Colonic mucosa (tissue), 4 donors: ENCODE data around the gene CELA1. TPM values are rescaled to one million over a fixed set of nuclear protein-coding genes. Genes with fewer than 3 reads are reported as not detected.
"Not testable (repeated sequence)": the region's sequence is repeated elsewhere in the genome, so short reads cannot be mapped to it uniquely, and the experiment has no call there.

Experiments used
- DNase-seq: peaks from one replicate; pipeline ENCODE4 v3.0.0-alpha.2; 2020
- H3K27ac ChIP-seq: fragments of 200-600 bp; one replicate; pipeline ENCODE4 v1.8.0; 2021
- H3K27me3 ChIP-seq: fragments of 200-600 bp; one replicate; pipeline ENCODE4 v1.8.0; 2021
- H3K36me3 ChIP-seq: fragments of 200-600 bp; one replicate; pipeline ENCODE4 v1.8.0; 2021
- H3K4me1 ChIP-seq: fragments of 200-600 bp; one replicate; pipeline ENCODE4 v1.8.0; 2021; ENCODE audit warnings: mild to moderate bottlenecking
- H3K4me3 ChIP-seq: fragments of 200-600 bp; one replicate; pipeline ENCODE4 v1.8.0; 2021
- H3K9ac ChIP-seq, 2 donors: one replicate each; pipeline ENCODE4 v1.7.0; 2013; ENCODE audit warnings: control low read depth in 2 of 2, low read depth in 2 of 2, low read length in 2 of 2
- H3K9me3 ChIP-seq: fragments of 200-600 bp; one replicate; pipeline ENCODE4 v1.8.0; 2021
- CTCF ChIP-seq: fragments of 200-600 bp; IDR thresholded peaks from one replicate; pipeline ENCODE4 v1.8.0; 2022; ENCODE audit warnings: antibody characterized with exemption, mild to moderate bottlenecking
- intact Hi-C: fragments of 100-400 bp; cut with DNase I; formaldehyde crosslinking; loops from one replicate; pipeline ENCODE4 v1.14.1; 2022
- total RNA-seq, 2 donors: library from RNA; stranded (reverse); fragmentation: NEBNext Ultra II Directional in 1 of 2; extraction: Animal tissue kit (Norgen Biotek cat#: 25700) in 1 of 2; gene quantifications; one replicate each; pipeline ENCODE4 v1.2.1, GENCODE V29; 2021
- donor health status: healthy.
- donor health status: DM: no; HTN: no; CAD: no.
- donor health status: DM: no; HTN: no; CAD: no.

CELA1 gene
- total RNA-seq, 2 donors from 2014 or later = not detected

GRCh38 chr12:51291603-51292513 lies 54.6 kb downstream of the CELA1 start:
- H3K36me3 ChIP-seq, H3K9ac ChIP-seq, H3K27me3 ChIP-seq, H3K4me1 ChIP-seq, H3K4me3 ChIP-seq, intact Hi-C loops, H3K9me3 ChIP-seq: not testable (repeated sequence)
- DNase-seq = peak; percentile 93
- TF ChIP-seq CTCF = peak; percentile 15
- H3K27ac ChIP-seq = peak overlapping the region; percentile 73

GRCh38 chr12:51285843-51286242 lies 60.6 kb downstream of the CELA1 start:
- Histone ChIP-seq H3K9me3 (no peaks in the 10 kb centered on the region), H3K9ac (no peak overlapping the region), H3K27me3 (no peaks in the 10 kb centered on the region), H3K27ac (no peak overlapping the region), H3K4me3 (no peak overlapping the region), H3K36me3 (no peaks in the 10 kb centered on the region), H3K4me1 (no peaks in the 10 kb centered on the region)
- DNase-seq = no peak
- TF ChIP-seq CTCF = no peak
- intact Hi-C loops = no loop called here

- Histone ChIP-seq H3K9me3 (no peaks in the 10 kb centered on the region), H3K27ac (no peak overlapping the region), H3K27me3 (no peaks in the 10 kb centered on the region), H3K4me1 (no peaks in the 10 kb centered on the region), H3K4me3 (no peak overlapping the region), H3K9ac (no peak overlapping the region), H3K36me3 (no peaks in the 10 kb centered on the region)
- TF ChIP-seq CTCF = no peak
- intact Hi-C loops = no loop called here
- DNase-seq = no peak
Observed at GRCh38 chr12:51281202-51281924, 65.1 kb downstream of the CELA1 start.

Other genes with a start within 250 kb of the CELA1 start
- gene TFCP2, start 173.5 kb downstream of the CELA1 start, total RNA-seq = 10 to 100 TPM; 24.4 to 30.9 TPM
- 1 to 10 TPM; 4.9 to 5.6 TPM for gene POU6F1, start 128.6 kb downstream of the CELA1 start, total RNA-seq
- 100 to 1,000 TPM; 220 to 291 TPM for gene DAZAP2, start 107.9 kb downstream of the CELA1 start, total RNA-seq
- 100 to 1,000 TPM in 1 of 2 donors, 10 to 100 TPM in 1; 74.4 to 119 TPM for gene SMAGP, start 76.3 kb downstream of the CELA1 start, total RNA-seq
- 1 to 10 TPM; 6.7 to 6.8 TPM for gene BIN2, start 22.5 kb downstream of the CELA1 start, total RNA-seq
- gene GALNT6, start 44.7 kb upstream of the CELA1 start, total RNA-seq = 10 to 100 TPM; 24.7 to 27.1 TPM
- 1 to 10 TPM in 1 of 2 donors, under 1 TPM in 1; 0.59 to 1.1 TPM for gene SLC4A8, start 78.2 kb upstream of the CELA1 start, total RNA-seq
- gene SCN8A, start 244.6 kb upstream of the CELA1 start, total RNA-seq = 1 to 10 TPM; 4.2 to 10.0 TPM